EH (cell line): ENCODE results near the gene ZNF346.

Experiments
- DNase-seq: peaks from one replicate; pipeline ENCODE4 v3.0.0-alpha.2; 2015; ENCODE audit warnings: low read depth

ZNF346 gene

GRCh38 chr5:177117441-177118045 is 95.0 kb downstream of the ZNF346 start:
- DNase-seq: no peak

GRCh38 chr5:177122566-177122965 is 100.1 kb downstream of the ZNF346 start:
- no peak for DNase-seq

DNA sequence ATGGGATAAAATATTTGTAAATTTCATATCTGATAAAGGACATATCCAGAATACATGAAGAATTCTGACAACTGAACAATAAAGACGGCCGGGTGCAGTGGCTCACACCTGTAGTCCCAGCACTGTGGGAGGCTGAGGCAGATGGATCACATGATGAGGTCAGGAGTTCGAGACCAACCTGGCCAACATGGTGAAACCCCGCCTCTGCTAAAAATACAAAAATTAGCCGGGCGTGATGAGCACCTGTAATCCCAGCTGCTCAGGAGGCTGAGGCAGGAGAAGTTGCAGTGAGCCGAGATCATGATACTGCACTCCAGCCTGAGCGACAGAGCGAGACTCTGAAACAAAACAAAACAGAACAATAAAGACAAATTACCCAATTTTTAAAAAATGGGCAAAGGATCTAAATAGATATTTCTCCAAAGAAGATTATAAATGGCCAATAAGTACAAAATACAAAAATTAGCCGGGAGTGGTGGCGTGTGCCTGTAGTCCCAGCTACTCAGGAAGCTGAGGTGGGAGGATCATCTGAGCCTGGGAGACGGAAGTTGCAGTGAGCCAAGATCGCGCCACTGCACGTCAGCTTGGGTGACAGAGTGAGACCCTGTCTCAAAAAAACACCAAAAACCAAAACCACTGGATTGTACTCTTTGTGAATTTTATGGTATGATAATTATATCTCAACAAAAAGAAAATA is 101.4 kb downstream of the ZNF346 start:
- no peak for DNase-seq

DNA sequence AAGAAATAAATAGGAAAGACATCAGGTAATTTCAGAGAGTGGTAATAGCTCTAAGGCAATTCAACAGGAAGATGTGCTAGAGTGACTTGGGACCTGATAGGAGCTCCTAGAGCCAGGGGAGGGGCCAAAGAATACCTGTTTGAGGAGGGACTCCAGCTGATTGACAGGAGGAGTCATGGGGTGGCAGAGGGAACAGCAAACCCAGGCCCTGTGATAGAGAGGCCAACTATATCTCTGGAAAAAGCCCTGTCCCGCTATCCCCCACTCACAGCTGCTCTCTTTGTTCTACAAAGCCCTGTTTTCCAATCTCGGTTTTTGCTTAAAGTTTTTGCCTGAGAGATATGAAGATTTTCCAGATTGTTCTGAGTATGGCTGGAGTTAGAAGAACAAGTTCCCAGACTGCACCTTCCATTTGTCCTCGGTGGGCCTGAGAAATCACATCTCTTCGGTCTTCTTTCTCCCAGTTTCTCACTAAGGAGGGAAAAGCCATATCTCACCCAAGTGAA is 102.0 kb downstream of the ZNF346 start:
- no peak for DNase-seq

DNA sequence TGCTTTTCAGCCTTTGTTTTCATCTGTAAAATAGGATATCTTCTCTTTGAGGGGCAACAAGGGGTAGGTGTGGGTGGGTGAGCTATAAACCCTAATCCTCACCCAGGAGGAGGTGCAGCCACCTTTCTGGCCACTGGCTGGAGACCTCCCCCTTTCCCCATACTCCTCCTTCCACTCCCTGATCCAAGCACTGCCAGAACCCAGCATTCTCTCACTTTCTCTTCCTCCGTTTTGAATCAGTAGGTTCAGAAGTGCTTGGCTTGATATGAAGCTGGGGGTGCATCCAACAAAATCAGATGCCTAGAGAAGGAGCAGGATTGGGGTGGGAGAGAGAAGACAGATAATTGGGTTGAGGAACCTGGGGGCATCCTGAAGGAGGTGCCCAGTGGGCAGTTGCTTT is 104.3 kb downstream of the ZNF346 start:
- no peak for DNase-seq

DNA sequence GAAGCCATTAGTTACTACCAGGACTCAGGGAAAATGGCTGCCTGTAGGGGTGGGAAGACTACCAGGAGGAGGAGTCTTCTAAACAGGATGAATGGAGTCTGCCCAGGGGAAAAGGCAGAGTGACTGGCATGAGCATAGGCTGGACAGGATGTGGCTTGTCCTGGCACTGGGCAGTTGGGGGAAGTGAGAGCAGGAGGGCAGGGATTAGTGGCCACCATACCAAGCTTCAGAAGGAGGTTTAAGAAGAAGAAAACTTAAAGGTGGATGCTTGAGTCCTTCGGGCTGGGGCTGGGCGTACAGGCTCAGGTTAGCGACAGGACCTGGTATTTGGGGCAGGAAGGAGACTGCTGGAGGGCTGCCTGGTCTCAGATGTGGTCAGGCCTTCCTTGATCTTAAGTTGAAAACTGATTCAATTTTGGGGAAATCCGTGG is 106.1 kb downstream of the ZNF346 start:
- peak; percentile 58 for DNase-seq

DNA sequence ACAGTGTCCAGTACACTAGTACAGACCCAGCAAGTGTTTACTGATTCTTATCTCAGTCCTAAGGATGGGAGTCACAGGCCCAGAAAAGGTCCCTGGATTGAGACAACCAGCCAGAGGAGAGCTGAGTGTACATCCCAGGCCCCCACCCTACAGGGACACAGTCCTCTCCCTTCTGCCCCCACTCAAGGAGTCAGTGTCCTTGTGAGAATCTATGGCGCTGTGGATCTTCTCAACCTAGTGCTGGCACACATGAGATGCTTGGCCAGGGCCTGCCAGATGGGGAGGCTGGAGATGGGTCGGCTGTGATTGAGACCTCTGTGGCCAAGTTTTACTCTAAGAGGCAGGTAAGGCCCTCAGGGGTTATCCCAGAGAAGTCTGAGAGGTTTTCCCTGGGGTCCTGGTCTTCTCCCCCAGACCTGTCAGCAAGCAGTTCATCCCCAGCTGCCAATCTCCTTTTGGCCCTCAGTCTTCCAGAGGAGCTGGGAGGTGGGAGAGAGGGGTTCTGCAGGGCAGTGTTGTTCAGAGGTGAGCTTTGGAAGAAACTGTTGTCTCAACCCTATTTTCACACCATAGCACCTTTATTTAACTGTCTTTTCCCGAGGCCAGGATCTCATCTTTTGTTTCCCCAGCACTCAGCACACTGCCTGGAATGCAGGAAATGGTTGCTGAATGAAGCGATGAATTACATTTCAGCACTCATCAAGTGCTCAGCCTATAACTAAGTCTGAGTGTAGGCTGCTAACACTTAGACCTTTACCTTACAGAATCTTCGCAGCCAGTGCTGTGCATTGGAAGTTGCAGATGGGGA is 107.9 kb downstream of the ZNF346 start:
- DNase-seq: peak; percentile 71
